GM18517 (cell line): ENCODE measurements around the gene DENND1A.

Experiments
- ATAC-seq: cut with Tn5 transposase; IDR thresholded peaks from one replicate; pipeline ENCODE4 v1.9.1; 2021; ENCODE audit warnings: mild to moderate bottlenecking, moderate library complexity; ENCODE audit not compliant: unreplicated experiment

The DENND1A gene

DNA sequence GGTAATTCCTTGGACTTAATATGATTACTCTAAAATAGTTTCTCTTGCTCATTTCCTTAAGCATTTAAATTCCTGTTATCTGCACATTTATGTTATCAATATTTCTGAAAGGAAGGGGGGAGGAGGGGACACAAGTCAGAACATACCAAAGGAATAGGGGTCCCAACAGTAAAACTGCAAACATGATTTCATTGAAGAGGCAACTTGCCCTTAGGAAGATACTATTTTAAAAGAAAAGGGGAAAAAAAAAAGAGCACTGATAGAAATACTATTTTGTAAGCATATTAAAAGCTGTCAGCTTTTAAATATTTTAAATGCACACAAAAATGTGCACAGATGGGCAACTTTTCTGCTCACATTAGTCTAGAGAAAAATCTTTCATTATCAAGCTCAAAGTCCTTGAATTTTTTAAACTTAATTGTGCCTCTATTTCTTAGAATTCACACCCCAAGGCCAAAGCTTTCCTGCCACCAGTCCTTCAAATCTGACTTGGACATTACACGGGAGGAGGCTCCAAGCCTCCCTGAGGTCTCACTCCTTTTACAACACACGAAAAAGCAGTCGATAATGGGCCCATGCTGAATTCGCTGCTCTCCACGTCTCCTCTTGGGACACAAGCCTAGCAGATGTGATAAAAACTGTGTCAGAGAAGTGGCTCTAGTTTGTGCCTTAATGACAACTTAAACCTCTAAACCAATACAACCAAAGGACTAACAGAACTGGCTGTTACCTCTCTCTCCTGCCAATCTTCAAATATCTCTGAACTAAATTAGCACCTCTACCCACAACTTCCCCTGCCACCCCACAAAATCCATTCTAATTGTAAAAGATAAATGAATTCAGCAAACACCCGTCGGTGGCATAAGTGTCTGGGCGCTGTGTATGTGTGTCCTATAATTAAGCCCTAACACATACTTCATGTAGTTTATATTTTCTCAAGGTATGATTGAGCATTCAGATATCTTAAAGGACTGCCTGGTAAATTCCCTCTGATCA lies 154.3 kb downstream of the DENND1A start:
- no peak for ATAC-seq

DNA sequence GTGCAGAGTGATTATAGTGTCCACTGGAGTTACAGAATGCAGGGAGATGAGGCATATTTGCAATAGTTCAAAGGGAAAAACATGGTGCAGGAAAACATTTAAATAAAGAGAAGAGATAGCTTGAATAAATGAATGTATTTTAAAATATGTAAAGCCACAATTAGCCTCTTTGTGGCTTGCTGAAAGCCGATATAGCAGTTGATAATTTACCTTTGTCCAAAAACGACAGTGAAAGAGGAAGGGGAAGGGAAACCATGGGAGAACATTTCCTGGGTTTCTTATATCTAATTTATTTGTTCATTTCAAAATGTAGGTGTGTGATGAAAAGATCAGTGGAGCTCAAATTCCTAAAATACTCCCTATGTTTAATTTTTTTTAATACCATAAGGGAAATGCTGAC lies 156.1 kb downstream of the DENND1A start:
- ATAC-seq = no peak

DNA sequence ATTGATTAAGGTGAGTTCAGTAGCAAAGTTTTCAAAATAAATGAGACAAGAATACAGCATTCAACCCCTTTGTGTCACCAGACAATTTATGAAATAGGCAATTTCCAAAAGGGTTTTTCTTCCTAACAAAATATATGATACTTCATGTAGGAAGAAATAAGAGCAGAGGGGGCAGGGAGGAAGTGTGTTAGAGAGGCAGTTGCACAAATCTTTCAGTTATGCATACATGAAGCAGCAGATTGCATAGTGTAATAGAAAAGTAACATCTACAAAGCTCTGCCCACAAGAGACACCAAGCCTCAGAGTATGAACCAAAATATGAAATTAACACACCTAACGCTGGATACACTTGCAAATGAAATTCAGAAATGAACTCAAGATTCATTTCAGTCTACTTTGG lies 157.0 kb downstream of the DENND1A start:
- ATAC-seq = no peak

DNA sequence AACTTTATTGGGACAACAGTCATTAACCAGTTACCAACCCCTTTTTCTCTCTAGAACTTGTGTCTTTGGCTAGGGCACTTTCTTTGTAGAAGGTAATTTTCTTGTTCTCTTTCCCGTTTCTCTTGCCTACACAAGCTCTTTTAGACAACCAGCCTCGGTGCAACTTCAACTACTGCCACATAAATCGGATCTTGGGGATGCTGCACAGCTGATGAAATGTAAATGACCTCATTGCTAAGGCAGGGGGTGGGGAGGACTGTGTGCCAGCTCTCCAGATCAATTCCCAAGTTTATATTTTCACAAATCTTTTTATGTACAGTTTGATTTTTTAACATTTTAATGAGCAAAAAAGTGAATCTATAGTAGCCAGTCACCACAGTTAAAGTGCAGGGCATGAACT lies 157.6 kb downstream of the DENND1A start:
- no peak for ATAC-seq

GRCh38 chr9:123771690-123772089 lies 158.2 kb downstream of the DENND1A start:
- ATAC-seq = no peak

DNA sequence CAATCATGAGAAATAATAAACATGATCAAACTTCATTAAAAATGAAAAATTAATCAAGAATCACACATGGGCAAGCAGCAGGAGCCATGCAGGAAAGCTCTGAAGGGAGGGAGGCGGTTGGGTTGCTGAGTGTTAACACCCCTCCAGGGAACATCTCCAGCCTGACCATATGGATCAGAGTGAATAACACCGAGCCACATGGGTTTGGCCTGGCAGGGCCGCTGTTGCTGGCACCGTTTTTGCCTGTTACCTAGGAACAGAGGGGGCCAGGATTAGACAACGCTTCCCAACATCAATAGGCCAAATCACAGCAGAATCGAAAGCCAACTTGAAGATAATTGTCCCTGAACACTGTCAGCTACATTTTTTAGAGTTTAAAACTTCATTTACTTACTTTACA lies 160.2 kb downstream of the DENND1A start:
- no peak for ATAC-seq

DNA sequence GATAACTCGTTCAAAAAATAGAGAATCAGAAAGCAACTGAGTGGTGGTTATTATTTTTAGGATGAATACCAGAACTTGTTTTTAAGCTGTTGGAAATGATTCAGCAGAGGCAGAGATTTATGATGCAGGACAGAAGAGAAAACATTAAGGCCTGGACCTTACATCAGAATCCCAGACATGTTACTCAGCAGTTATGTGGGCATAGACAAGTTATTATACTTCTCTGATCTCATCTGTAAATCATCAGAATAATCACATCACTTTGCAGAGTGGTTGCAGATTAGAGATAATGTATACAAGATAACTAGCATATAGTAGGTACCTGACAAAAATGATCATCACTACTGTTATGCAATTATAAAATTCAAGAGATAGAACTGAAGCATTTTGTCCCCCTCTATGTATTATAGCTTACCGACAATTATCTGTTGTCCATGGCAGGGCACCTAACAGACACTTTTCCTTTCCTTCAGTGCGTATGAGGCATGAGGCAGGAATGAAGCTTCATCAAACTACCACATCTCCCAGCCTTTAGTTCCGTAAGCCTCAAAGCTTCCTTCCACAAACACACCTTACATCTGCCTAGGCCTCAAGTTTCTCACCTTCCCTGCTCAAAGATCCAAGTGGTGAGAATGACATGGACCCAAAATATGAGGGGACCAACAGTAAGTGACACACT lies 165.9 kb downstream of the DENND1A start:
- ATAC-seq = no peak

- no peak for ATAC-seq
Observed at GRCh38 chr9:123761905-123762605, 167.9 kb downstream of the DENND1A start.

DNA sequence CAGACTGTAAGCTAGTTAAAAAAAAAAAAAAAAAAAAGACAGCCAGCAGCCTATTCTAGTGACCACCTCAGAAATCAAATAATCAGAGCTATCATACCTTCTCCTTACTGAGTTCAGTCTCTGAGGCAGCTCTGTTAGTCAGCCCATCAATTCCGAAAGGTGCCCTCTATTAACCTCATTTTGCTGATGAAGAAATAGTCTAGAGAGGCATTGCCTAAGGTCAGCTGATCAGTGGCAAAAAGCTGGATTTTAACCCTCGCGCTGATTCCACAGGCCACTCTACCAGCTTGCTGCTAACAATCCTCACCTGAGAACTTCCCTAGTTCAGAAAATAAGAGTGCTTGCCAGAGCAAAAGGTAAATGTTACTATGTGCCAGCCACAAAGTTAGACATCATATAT lies 172.0 kb downstream of the DENND1A start:
- ATAC-seq = no peak

DNA sequence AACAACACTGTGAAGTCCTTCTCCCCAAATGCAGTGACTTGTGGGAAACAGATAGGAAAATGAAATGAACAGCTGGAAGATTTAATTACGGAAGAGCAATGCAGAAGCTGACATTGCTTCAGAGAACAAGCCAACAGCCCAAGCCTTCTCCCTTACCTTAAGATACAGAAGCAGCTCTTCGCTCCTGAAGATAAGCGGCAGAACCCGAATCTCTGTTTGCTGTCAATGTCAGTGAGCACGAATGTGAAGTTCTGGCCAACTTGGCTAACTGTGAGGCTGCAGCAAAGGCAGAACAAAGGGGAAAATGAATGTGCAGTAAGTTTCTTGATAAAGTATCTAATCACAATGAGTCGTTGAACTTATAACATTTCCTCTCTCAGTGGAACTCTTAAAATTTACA lies 172.4 kb downstream of the DENND1A start:
- ATAC-seq = no peak

DNA sequence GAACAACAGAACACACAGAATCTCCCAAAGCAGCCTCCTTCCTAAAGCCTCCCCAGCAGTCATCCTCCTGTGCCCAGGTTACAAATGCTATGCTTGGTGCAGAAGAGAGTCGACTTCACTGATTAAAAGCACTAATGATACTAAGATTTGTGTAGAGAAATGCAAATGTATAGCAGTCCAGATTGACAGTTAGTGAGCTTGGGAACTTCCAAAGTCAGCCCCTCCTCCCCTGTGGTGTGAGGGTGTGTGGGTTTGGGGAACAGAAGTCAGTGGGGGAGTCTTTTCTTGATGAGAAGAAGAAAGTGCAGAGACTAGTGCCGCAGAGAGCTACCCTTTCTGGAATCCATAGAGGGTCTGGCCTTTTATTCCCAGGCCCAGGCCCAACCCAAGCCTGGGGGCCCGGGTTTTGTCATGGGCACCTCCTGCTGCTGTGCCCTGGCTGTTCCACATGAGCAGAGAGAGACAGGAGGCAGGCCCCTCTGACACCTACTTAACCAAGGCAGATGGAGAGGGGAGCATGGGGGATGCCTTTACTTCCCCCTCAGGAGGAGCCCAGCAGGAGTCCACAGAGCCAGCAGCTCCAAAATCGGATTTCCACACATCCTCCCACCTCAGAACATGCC lies 173.3 kb downstream of the DENND1A start:
- ATAC-seq = no peak

GRCh38 chr9:123753669-123754258 lies 176.2 kb downstream of the DENND1A start:
- no peak for ATAC-seq

DNA sequence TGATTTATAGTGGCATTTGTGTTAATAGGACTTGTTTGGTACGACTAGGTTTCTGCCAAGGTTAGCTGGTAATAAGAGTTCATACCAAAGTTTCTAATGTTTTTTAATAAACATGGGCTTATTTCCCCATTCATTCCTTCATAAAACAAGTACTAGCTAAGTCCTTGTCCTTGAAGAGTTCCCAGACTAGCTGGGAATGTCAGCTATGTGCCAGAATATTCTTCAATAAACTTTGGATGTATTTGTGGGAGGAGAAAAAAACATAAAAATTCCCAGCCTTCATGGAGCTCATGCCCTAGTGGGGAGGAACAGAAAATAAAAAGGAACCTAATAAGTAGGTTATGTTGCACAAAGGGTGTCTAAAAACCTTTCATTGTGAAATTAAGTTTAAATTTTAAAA lies 176.9 kb downstream of the DENND1A start:
- no peak for ATAC-seq

DNA sequence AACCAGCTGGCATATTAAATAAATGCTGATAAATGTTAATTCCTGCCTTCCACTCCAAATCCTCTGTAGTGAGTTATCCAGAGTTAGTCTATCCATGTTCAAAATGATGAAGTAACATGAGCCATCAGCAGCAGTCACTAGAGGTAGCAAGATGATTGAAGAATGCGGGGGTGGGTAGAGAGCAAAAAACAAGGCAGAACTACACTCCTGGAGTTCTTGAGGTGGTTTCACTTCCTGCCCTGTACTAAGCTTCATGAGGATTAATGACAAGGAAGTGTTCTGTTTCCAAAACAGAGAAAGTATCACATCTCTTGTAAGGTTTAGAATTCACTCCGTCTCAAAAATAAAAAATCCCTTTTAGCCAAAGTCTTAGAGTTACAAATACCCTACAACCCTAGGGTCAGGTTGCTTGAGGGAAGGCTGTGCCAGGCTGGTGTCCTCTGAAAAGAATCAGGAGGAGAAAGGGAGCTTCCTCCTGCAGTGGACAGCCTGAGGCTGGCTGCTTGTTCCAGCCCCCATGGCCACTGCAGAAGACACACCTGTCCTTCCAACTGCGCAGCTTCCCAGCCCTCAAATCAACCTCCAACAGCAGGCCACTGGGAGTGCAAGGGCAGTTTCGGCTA lies 180.2 kb downstream of the DENND1A start:
- ATAC-seq = no peak

- ATAC-seq = no peak
Observed at GRCh38 chr9:123746765-123747164, 183.2 kb downstream of the DENND1A start.

DNA sequence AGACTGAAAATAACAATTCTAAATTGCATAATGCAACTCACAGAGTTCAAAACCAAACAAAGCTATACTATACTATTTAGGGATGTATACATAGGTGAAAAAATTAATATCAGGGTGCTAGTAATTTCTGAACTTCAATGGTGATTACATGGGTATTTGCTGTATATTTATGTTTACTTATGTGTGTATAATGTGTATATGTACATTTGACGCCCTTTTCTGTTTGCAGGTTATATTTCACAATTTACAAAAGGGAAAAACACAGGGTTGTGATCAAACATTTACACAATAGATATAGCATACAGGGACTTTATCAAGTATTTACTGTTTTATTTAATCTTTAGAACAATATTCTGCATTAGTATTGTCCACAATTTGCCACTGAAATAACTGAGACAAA lies 184.0 kb downstream of the DENND1A start:
- ATAC-seq = no peak

DNA sequence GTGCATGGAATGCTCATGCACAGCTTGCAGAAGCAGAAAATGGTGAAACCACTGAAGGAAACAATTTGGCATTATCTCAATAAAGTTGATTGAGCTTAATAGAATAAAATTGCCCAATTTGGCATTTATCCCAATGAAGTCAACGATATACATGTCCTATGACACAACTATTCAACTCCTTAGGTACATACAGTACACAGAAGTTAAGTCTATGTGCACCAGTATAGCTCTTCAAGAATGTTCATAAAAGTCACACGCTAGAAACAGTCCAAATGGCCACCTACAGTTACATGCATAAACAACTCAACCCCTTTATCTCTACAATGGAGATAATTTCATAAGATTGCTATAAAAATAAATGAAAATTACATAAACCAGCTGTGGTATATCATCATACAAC lies 184.5 kb downstream of the DENND1A start:
- ATAC-seq = no peak

GRCh38 chr9:123743737-123744136 lies 186.2 kb downstream of the DENND1A start:
- ATAC-seq = no peak

- ATAC-seq = no peak
Observed at GRCh38 chr9:123742009-123742767, 187.7 kb downstream of the DENND1A start.

DNA sequence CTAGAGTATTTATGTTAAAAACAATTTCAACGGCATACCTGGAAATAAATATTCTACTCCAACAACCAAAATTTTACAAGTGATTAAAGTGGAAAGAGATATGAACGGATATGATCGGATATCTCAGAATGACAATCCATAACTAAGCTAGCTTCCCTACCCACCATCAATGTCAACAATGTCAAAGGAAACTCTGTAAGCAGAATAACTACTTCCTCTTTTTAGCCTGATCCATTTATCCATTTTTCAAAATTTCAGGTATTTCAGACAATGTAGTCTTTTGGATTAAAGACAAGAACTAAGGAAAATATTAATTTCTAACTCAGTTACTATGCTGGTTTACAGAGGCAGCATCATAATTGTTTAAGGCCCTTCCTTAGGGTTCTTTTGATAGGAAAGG lies 188.7 kb downstream of the DENND1A start:
- ATAC-seq = no peak
